RWPE2 (cell line): ENCODE measurements around the gene SDHB.

Experiments
- ATAC-seq: fragments of 200-7000 bp; cut with Tn5 transposase; 3 replicates; pipeline ENCODE4 v1.9.1; 2021; ENCODE audit warnings: low read depth
- DNase-seq: peaks from one replicate; pipeline ENCODE4 v3.0.0-alpha.2; 2020; ENCODE audit warnings: low spot score
- H3K27ac ChIP-seq: fragments of 450-650 bp; 2 replicates; pipeline ENCODE4 v1.5.1; 2017; ENCODE audit warnings: mild to moderate bottlenecking; ENCODE audit not compliant: poor library complexity, severe bottlenecking
- H3K27me3 ChIP-seq: fragments of 250-450 bp; sonication (Bioruptor Pico); 2 replicates; pipeline ENCODE4 v1.5.1; 2021; ENCODE audit warnings: mild to moderate bottlenecking, moderate library complexity; ENCODE audit not compliant: insufficient read depth, poor library complexity, severe bottlenecking
- H3K36me3 ChIP-seq: fragments of 250-450 bp; sonication (Bioruptor Pico); 2 replicates; pipeline ENCODE4 v1.5.1; 2020; ENCODE audit warnings: low read depth, mild to moderate bottlenecking, moderate library complexity
- H3K4me1 ChIP-seq: fragments of 250-450 bp; sonication (Bioruptor Pico); 2 replicates; pipeline ENCODE4 v1.5.1; 2021; ENCODE audit warnings: mild to moderate bottlenecking, moderate library complexity; ENCODE audit not compliant: insufficient read depth, poor library complexity, severe bottlenecking
- H3K4me3 ChIP-seq: fragments of 250-450 bp; sonication (Bioruptor Pico); 2 replicates; pipeline ENCODE4 v1.5.1; 2021; ENCODE audit warnings: mild to moderate bottlenecking, moderate library complexity; ENCODE audit not compliant: severe bottlenecking
- H3K9me3 ChIP-seq: fragments of 250-450 bp; sonication (Bioruptor Pico); 2 replicates; pipeline ENCODE4 v1.5.1; 2021; ENCODE audit warnings: mild to moderate bottlenecking, moderate library complexity; ENCODE audit not compliant: severe bottlenecking
- CTCF ChIP-seq: fragments of 450-650 bp; IDR thresholded peaks from one replicate; pipeline ENCODE4 v1.5.1; 2017; ENCODE audit warnings: mild to moderate bottlenecking, moderate library complexity; ENCODE audit not compliant: poor library complexity, severe bottlenecking

Gene SDHB

GRCh38 chr1:16986113-16986512, 67.7 kb downstream of the SDHB start:
- Histone ChIP-seq H3K36me3 (no peaks in the 10 kb centered on the region; the same call in 1 of the 2 replicates), H3K27me3 (no peaks in the 10 kb centered on the region), H3K9me3 (no peaks in the 10 kb centered on the region), H3K4me1 (peaks cover 11% of the 10 kb centered on the region), H3K27ac (no peak overlapping the region), H3K4me3 (no peak overlapping the region)
- no peak for TF ChIP-seq CTCF
- ATAC-seq (no peak), DNase-seq (peak; percentile 47)

- ATAC-seq (peak; percentile 82), DNase-seq (peak; percentile 91)
- TF ChIP-seq CTCF: no peak
These were observed 69.1 kb downstream of the SDHB start for GRCh38 chr1:16984717-16985116.

GRCh38 chr1:16983649-16984048, 70.2 kb downstream of the SDHB start:
- H3K4me1 ChIP-seq: peaks cover 13% of the 10 kb centered on the region
- H3K27ac ChIP-seq: peak overlapping the region; percentile 42
- no peak overlapping the region for H3K4me3 ChIP-seq
- DNase-seq: no peak
- no peaks in the 10 kb centered on the region; the same call in 1 of the 2 replicates for H3K36me3 ChIP-seq
- H3K9me3 ChIP-seq: no peaks in the 10 kb centered on the region
- TF ChIP-seq CTCF: no peak
- ATAC-seq: no peak
- no peaks in the 10 kb centered on the region for H3K27me3 ChIP-seq

More at GRCh38 chr1:16984717-16985116, 69.1 kb downstream of the SDHB start:
- H3K4me1 ChIP-seq: peaks cover 13% of the 10 kb centered on the region
- no peaks in the 10 kb centered on the region for H3K9me3 ChIP-seq
- H3K4me3 ChIP-seq: no peak overlapping the region
- H3K27ac ChIP-seq: peak overlapping the region; percentile 42
- no peaks in the 10 kb centered on the region; the same call in 1 of the 2 replicates for H3K36me3 ChIP-seq
- no peaks in the 10 kb centered on the region for H3K27me3 ChIP-seq

- Histone ChIP-seq H3K4me1 (peaks cover 13% of the 10 kb centered on the region), H3K4me3 (no peak overlapping the region), H3K36me3 (no peaks in the 10 kb centered on the region), H3K27ac (no peak overlapping the region), H3K9me3 (no peaks in the 10 kb centered on the region), H3K27me3 (no peaks in the 10 kb centered on the region)
- ATAC-seq: no peak
- DNase-seq: no peak
- TF ChIP-seq CTCF: no peak
These were observed 70.9 kb downstream of the SDHB start for GRCh38 chr1:16982902-16983301.

- Histone ChIP-seq H3K4me1 (peaks cover 13% of the 10 kb centered on the region), H3K27me3 (no peaks in the 10 kb centered on the region), H3K27ac (peak overlapping the region; percentile 73), H3K9me3 (no peaks in the 10 kb centered on the region), H3K4me3 (no peak overlapping the region), H3K36me3 (no peaks in the 10 kb centered on the region)
- ATAC-seq: peak; percentile 74
- DNase-seq: peak; percentile 87
- no peak for TF ChIP-seq CTCF
These were observed 72.5 kb downstream of the SDHB start for GRCh38 chr1:16981269-16981849.
